ENCODE data around the gene ALKBH5. TPM values are rescaled to one million over a fixed set of nuclear protein-coding genes. Genes with fewer than 3 reads are reported as not detected.

The ALKBH5 gene
- total RNA-seq, 1 experiment from 2014 or later = 75.8 TPM

GRCh38 chr17:18241229-18241871, 57.7 kb downstream of the ALKBH5 start:
- DNase-seq (ENCODE audit: low spot score) = no peak

- no peak for DNase-seq (ENCODE audit: low spot score)
Observed at GRCh38 chr17:18245038-18245776, 61.6 kb downstream of the ALKBH5 start.

GRCh38 chr17:18246109-18246725, 62.6 kb downstream of the ALKBH5 start:
- DNase-seq (ENCODE audit: low spot score) = no peak

- peak; percentile 75 for DNase-seq (ENCODE audit: low spot score)
Observed at GRCh38 chr17:18246880-18247612, 63.4 kb downstream of the ALKBH5 start.

GRCh38 chr17:18247613-18248001, 64.0 kb downstream of the ALKBH5 start:
- peak; percentile 17 for DNase-seq (ENCODE audit: low spot score)

GRCh38 chr17:18248300-18248731, 64.7 kb downstream of the ALKBH5 start:
- DNase-seq (ENCODE audit: low spot score) = peak; percentile 73

GRCh38 chr17:18248811-18249210, 65.2 kb downstream of the ALKBH5 start:
- no peak for DNase-seq (ENCODE audit: low spot score)

- DNase-seq (ENCODE audit: low spot score) = peak; percentile 47
Observed at GRCh38 chr17:18250259-18250658, 66.6 kb downstream of the ALKBH5 start.

- DNase-seq (ENCODE audit: low spot score) = no peak
Observed at GRCh38 chr17:18250708-18251107, 67.1 kb downstream of the ALKBH5 start.

GRCh38 chr17:18251204-18251603, 67.6 kb downstream of the ALKBH5 start:
- DNase-seq (ENCODE audit: low spot score) = no peak

- no peak for DNase-seq (ENCODE audit: low spot score)
Observed at GRCh38 chr17:18252160-18252559, 68.5 kb downstream of the ALKBH5 start.

GRCh38 chr17:18253187-18253884, 69.7 kb downstream of the ALKBH5 start:
- DNase-seq (ENCODE audit: low spot score) = no peak

- DNase-seq (ENCODE audit: low spot score) = no peak
Observed at GRCh38 chr17:18253947-18254821, 70.6 kb downstream of the ALKBH5 start.

GRCh38 chr17:18254888-18255649, 71.4 kb downstream of the ALKBH5 start:
- DNase-seq (ENCODE audit: low spot score) = no peak

- no peak for DNase-seq (ENCODE audit: low spot score)
Observed at GRCh38 chr17:18256351-18256750, 72.7 kb downstream of the ALKBH5 start.

GRCh38 chr17:18256776-18257175, 73.1 kb downstream of the ALKBH5 start:
- no peak for DNase-seq (ENCODE audit: low spot score)

GRCh38 chr17:18257268-18257981, 73.8 kb downstream of the ALKBH5 start:
- DNase-seq (ENCODE audit: low spot score) = peak; percentile 59

- peak; percentile 71 for DNase-seq (ENCODE audit: low spot score)
Observed at GRCh38 chr17:18257982-18258355, 74.3 kb downstream of the ALKBH5 start.
